Progenitor cell of endocrine pancreas (in vitro differentiated cells): ENCODE measurements around the gene SNAPIN. TPM values are rescaled to one million over a fixed set of nuclear protein-coding genes. Genes with fewer than 3 reads are reported as not detected.

ENCODE experiments used
- DNase-seq: peaks from one replicate; pipeline ENCODE4 v3.0.0; 2021; ENCODE audit warnings: low spot score; ENCODE audit not compliant: unreplicated experiment
- H3K27ac Mint-ChIP-seq: 2 replicates; pipeline ENCODE4 v1.8.0; 2021; ENCODE audit warnings: mild to moderate bottlenecking, moderate library complexity, mixed read lengths
- H3K27me3 Mint-ChIP-seq: 2 replicates; pipeline ENCODE4 v1.8.0; 2021; ENCODE audit warnings: mixed read lengths
- H3K36me3 Mint-ChIP-seq: 2 replicates; pipeline ENCODE4 v1.8.0; 2022; ENCODE audit warnings: mixed read lengths; ENCODE audit not compliant: insufficient read depth
- H3K4me1 Mint-ChIP-seq: 2 replicates; pipeline ENCODE4 v1.8.0; 2021; ENCODE audit warnings: low read depth, mixed read lengths
- H3K4me3 Mint-ChIP-seq: 2 replicates; pipeline ENCODE4 v1.8.0; 2021; ENCODE audit warnings: low read depth, mild to moderate bottlenecking, moderate library complexity, mixed read lengths
- H3K9me3 Mint-ChIP-seq: 2 replicates; pipeline ENCODE4 v1.8.0; 2021; ENCODE audit warnings: low read depth, mixed read lengths
- CTCF ChIP-seq: fragments of 200-600 bp; sonication (generic); IDR thresholded peaks from one replicate; pipeline ENCODE4 v1.5.0; 2021; ENCODE audit warnings: antibody characterized with exemption, mild to moderate bottlenecking; ENCODE audit not compliant: unreplicated experiment
- microRNA-seq: library from miRNA; unstranded; fragments of <30 nt; microRNA quantifications from one replicate; pipeline ENCODE4 v1.1.0, GENCODE V29; 2020; ENCODE audit warnings: borderline number of aligned reads; ENCODE audit not compliant: unreplicated experiment
- total RNA-seq: library from RNA; stranded (reverse); gene quantifications from 2 replicates; pipeline ENCODE4 v1.2.1, GENCODE V29; 2021

Gene SNAPIN
- total RNA-seq, 1 donor from 2014 or later = 38.0 TPM

GRCh38 chr1:153711026-153711425, 52.5 kb downstream of the SNAPIN start:
- Mint-ChIP-seq H3K27ac (peak overlapping the region; percentile 83), H3K4me1 (peaks cover 3% of the 10 kb centered on the region)
- no peak for DNase-seq

More at GRCh38 chr1:153711026-153711425, 52.5 kb downstream of the SNAPIN start:
- no peak for TF ChIP-seq CTCF
- no peaks in the 10 kb centered on the region for H3K27me3 Mint-ChIP-seq
- no peaks in the 10 kb centered on the region for H3K9me3 Mint-ChIP-seq
- no peaks in the 10 kb centered on the region for H3K36me3 Mint-ChIP-seq
- no peak overlapping the region for H3K4me3 Mint-ChIP-seq

Small RNA genes lying within 50 kb of the gene (microRNA-seq; reads per million reads assigned to microRNA genes)
- gene MIR8083 = not detected

Other genes with a start within 250 kb of the SNAPIN start
- gene S100A7A, start 242.2 kb upstream of the SNAPIN start, total RNA-seq = not detected in 2 replicates
- not detected in 2 replicates for gene S100A7, start 198.1 kb upstream of the SNAPIN start, total RNA-seq
- gene S100A6, start 122.7 kb upstream of the SNAPIN start, total RNA-seq = 12.5 and 14.8 TPM in 2 replicates
- gene S100A5, start 117.8 kb upstream of the SNAPIN start, total RNA-seq = not detected in 2 replicates
- gene S100A4, start 112.9 kb upstream of the SNAPIN start, total RNA-seq = 7.6 and 11.1 TPM in 2 replicates
- gene S100A3, start 109.4 kb upstream of the SNAPIN start, total RNA-seq = 0.46 and 1.5 TPM in 2 replicates
- 0.36 and 1.6 TPM in 2 replicates for gene S100A2, start 92.9 kb upstream of the SNAPIN start, total RNA-seq
- gene S100A16, start 45.6 kb upstream of the SNAPIN start, total RNA-seq = 46.8 and 50.2 TPM in 2 replicates
- gene S100A14, start 42.4 kb upstream of the SNAPIN start, total RNA-seq = 1.4 and 2.8 TPM in 2 replicates
- 63.6 and 67.5 TPM in 2 replicates for gene S100A13, start 31.2 kb upstream of the SNAPIN start, total RNA-seq
- gene S100A1, start 30.3 kb upstream of the SNAPIN start, total RNA-seq = 0.80 TPM in 1 of 2 replicates, not detected in the other
- gene CHTOP, start 24.6 kb upstream of the SNAPIN start, total RNA-seq = 128 and 129 TPM in 2 replicates
- 261 and 262 TPM in 2 replicates for gene ILF2, start 12.3 kb downstream of the SNAPIN start, total RNA-seq
- gene NPR1, start 20.0 kb downstream of the SNAPIN start, total RNA-seq = 0.41 and 0.51 TPM in 2 replicates
- 145 and 152 TPM in 2 replicates for gene INTS3, start 69.3 kb downstream of the SNAPIN start, total RNA-seq
- 29.5 and 36.6 TPM in 2 replicates for gene SLC27A3, start 116.7 kb downstream of the SNAPIN start, total RNA-seq